ENCODE measurements around the gene MED1. TPM values are rescaled to one million over a fixed set of nuclear protein-coding genes. Genes with fewer than 3 reads are reported as not detected.

The MED1 gene
- total and polyA plus RNA-seq, 9 of the 15 experiments (the other 6 are each of a cell fraction or from before 2014, with no cell fraction given): 14.0 to 59.8 (median 46.7) TPM

DNA sequence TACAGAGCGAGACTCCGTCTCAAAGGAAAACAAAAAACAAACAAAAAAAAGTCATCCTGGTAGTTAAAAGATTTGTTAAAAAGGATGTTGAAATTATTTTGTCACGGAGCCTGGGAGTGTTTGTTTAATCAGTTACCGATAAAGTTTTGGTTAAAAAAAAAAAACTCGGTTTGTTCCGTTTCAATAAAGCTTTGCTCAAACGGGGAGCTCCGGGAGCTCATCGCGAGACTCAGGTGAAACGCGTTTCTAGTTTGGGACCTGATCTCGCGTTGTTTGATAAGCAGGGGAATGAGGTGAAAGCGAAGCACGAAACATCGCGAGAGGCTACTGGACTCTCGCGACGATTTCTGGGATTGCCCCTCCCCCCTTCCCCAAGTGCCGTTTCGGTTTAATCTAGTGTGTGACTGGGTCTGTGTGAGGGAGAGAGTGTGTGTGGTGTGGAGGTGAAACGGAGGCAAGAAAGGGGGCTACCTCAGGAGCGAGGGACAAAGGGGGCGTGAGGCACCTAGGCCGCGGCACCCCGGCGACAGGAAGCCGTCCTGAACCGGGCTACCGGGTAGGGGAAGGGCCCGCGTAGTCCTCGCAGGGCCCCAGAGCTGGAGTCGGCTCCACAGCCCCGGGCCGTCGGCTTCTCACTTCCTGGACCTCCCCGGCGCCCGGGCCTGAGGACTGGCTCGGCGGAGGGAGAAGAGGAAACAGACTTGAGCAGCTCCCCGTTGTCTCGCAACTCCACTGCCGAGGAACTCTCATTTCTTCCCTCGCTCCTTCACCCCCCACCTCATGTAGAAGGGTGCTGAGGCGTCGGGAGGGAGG lies 10.3 kb upstream of the MED1 start, which contains the start of gene CDK12 (continued):
- TF ChIP-seq, protein P1, sequence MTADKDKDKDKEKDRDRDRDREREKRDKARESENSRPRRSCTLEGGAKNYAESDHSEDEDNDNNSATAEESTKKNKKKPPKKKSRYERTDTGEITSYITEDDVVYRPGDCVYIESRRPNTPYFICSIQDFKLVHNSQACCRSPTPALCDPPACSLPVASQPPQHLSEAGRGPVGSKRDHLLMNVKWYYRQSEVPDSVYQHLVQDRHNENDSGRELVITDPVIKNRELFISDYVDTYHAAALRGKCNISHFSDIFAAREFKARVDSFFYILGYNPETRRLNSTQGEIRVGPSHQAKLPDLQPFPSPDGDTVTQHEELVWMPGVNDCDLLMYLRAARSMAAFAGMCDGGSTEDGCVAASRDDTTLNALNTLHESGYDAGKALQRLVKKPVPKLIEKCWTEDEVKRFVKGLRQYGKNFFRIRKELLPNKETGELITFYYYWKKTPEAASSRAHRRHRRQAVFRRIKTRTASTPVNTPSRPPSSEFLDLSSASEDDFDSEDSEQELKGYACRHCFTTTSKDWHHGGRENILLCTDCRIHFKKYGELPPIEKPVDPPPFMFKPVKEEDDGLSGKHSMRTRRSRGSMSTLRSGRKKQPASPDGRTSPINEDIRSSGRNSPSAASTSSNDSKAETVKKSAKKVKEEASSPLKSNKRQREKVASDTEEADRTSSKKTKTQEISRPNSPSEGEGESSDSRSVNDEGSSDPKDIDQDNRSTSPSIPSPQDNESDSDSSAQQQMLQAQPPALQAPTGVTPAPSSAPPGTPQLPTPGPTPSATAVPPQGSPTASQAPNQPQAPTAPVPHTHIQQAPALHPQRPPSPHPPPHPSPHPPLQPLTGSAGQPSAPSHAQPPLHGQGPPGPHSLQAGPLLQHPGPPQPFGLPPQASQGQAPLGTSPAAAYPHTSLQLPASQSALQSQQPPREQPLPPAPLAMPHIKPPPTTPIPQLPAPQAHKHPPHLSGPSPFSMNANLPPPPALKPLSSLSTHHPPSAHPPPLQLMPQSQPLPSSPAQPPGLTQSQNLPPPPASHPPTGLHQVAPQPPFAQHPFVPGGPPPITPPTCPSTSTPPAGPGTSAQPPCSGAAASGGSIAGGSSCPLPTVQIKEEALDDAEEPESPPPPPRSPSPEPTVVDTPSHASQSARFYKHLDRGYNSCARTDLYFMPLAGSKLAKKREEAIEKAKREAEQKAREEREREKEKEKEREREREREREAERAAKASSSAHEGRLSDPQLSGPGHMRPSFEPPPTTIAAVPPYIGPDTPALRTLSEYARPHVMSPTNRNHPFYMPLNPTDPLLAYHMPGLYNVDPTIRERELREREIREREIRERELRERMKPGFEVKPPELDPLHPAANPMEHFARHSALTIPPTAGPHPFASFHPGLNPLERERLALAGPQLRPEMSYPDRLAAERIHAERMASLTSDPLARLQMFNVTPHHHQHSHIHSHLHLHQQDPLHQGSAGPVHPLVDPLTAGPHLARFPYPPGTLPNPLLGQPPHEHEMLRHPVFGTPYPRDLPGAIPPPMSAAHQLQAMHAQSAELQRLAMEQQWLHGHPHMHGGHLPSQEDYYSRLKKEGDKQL (CRISPR knock-in tag; IDR thresholded peaks at IDR 0.05; ENCODE audit: borderline replicate concordance): no peak
- TF ChIP-seq ZNF224 (CRISPR knock-in tag; IDR thresholded peaks at IDR 0.05): no peak
- TF ChIP-seq, protein P2, sequence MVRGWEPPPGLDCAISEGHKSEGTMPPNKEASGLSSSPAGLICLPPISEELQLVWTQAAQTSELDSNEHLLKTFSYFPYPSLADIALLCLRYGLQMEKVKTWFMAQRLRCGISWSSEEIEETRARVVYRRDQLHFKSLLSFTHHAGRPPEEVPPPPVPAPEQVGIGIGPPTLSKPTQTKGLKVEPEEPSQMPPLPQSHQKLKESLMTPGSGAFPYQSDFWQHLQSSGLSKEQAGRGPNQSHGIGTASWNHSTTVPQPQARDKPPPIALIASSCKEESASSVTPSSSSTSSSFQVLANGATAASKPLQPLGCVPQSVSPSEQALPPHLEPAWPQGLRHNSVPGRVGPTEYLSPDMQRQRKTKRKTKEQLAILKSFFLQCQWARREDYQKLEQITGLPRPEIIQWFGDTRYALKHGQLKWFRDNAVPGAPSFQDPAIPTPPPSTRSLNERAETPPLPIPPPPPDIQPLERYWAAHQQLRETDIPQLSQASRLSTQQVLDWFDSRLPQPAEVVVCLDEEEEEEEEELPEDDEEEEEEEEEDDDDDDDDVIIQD (CRISPR knock-in tag; IDR thresholded peaks at IDR 0.05): no peak
- TF ChIP-seq SMAD3 (CRISPR knock-in tag; conservative IDR thresholded peaks at IDR 0.05): no peak
- no peak for TF ChIP-seq COPS2 (conservative IDR thresholded peaks at IDR 0.05)
- TF ChIP-seq CBX1 (IDR thresholded peaks at IDR 0.05; ENCODE audit: low read depth): 0 out of 2 replicates have a peak, but pooled peaks have one; percentile 45
- TF ChIP-seq, protein P3, sequence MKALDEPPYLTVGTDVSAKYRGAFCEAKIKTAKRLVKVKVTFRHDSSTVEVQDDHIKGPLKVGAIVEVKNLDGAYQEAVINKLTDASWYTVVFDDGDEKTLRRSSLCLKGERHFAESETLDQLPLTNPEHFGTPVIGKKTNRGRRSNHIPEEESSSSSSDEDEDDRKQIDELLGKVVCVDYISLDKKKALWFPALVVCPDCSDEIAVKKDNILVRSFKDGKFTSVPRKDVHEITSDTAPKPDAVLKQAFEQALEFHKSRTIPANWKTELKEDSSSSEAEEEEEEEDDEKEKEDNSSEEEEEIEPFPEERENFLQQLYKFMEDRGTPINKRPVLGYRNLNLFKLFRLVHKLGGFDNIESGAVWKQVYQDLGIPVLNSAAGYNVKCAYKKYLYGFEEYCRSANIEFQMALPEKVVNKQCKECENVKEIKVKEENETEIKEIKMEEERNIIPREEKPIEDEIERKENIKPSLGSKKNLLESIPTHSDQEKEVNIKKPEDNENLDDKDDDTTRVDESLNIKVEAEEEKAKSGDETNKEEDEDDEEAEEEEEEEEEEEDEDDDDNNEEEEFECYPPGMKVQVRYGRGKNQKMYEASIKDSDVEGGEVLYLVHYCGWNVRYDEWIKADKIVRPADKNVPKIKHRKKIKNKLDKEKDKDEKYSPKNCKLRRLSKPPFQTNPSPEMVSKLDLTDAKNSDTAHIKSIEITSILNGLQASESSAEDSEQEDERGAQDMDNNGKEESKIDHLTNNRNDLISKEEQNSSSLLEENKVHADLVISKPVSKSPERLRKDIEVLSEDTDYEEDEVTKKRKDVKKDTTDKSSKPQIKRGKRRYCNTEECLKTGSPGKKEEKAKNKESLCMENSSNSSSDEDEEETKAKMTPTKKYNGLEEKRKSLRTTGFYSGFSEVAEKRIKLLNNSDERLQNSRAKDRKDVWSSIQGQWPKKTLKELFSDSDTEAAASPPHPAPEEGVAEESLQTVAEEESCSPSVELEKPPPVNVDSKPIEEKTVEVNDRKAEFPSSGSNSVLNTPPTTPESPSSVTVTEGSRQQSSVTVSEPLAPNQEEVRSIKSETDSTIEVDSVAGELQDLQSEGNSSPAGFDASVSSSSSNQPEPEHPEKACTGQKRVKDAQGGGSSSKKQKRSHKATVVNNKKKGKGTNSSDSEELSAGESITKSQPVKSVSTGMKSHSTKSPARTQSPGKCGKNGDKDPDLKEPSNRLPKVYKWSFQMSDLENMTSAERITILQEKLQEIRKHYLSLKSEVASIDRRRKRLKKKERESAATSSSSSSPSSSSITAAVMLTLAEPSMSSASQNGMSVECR (CRISPR knock-in tag; IDR thresholded peaks at IDR 0.05): no peak
- peak; percentile 63 for TF ChIP-seq MYC (IDR thresholded peaks at IDR 0.05; ENCODE audit: low read depth, low read length)
- no peak; the same call in 1 of the 2 replicates for TF ChIP-seq MYC (CRISPR knock-in tag; IDR thresholded peaks at IDR 0.05; ENCODE audit: borderline replicate concordance, low read depth)
- no peak; the same call in 1 of the 2 replicates for TF ChIP-seq GABPB2 (CRISPR knock-in tag; conservative IDR thresholded peaks at IDR 0.05)
- no peak; the same call in 1 of the 2 replicates for TF ChIP-seq CBFA2T3 (IDR thresholded peaks at IDR 0.05)
- no peak for TF ChIP-seq FOXA1 (IDR thresholded peaks at IDR 0.05; ENCODE audit: borderline replicate concordance)
- no peak for TF ChIP-seq SMARCA5 (IDR thresholded peaks at IDR 0.05)
- TF ChIP-seq ZNF707 (CRISPR knock-in tag; conservative IDR thresholded peaks at IDR 0.05): no peak

Data from K562 (cell line).